ENCODE data around the gene DRGX. TPM values are rescaled to one million over a fixed set of nuclear protein-coding genes. Genes with fewer than 3 reads are reported as not detected.

The DRGX gene
- total and polyA plus RNA-seq, 2 experiments from 2014 or later: not detected

- H3K4me1 ChIP-seq (ENCODE audit: low read depth): no peaks in the 10 kb centered on the region
- H3K4me3 ChIP-seq: no peak overlapping the region
- peaks cover 3% of the 10 kb centered on the region for H3K27me3 ChIP-seq
- no peaks in the 10 kb centered on the region for H3K36me3 ChIP-seq
- TF ChIP-seq, protein P1, sequence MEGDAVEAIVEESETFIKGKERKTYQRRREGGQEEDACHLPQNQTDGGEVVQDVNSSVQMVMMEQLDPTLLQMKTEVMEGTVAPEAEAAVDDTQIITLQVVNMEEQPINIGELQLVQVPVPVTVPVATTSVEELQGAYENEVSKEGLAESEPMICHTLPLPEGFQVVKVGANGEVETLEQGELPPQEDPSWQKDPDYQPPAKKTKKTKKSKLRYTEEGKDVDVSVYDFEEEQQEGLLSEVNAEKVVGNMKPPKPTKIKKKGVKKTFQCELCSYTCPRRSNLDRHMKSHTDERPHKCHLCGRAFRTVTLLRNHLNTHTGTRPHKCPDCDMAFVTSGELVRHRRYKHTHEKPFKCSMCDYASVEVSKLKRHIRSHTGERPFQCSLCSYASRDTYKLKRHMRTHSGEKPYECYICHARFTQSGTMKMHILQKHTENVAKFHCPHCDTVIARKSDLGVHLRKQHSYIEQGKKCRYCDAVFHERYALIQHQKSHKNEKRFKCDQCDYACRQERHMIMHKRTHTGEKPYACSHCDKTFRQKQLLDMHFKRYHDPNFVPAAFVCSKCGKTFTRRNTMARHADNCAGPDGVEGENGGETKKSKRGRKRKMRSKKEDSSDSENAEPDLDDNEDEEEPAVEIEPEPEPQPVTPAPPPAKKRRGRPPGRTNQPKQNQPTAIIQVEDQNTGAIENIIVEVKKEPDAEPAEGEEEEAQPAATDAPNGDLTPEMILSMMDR (IDR thresholded peaks at IDR 0.05; ENCODE audit: low read depth, low read length): no peak
- DNase-seq (ENCODE audit: low read depth in 1 of 2, low spot score in 1 of 2): no peak
- H3K27ac ChIP-seq: no peak overlapping the region
- H3K9me3 ChIP-seq (ENCODE audit: low read depth): no peaks in the 10 kb centered on the region
These were observed 60.9 kb downstream of the DRGX start for GRCh38 chr10:49334964-49335363.

DNA sequence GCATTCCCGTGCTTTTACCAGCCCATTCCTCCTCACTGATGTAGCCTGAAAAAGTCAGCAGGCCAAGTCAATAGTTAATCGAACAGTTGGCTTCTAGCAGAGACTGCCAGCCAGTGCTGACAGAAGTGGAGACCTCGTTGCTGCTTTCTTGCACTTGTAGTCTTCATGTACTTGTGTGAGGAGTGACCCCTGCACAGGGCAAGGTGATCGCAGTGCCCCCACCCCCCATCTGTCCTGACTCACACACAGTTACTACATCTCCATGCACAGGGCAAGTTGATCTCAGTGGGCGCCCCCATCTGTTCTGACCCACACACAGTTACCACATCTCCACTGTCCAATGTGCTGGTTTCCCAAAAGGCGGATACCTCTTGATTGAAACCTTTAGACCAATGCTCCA, 62.7 kb downstream of the DRGX start:
- Histone ChIP-seq H3K27me3 (no peaks in the 10 kb centered on the region), H3K4me1 (ENCODE audit: low read depth) (no peaks in the 10 kb centered on the region), H3K27ac (no peak overlapping the region), H3K4me3 (no peak overlapping the region), H3K9me3 (ENCODE audit: low read depth) (no peaks in the 10 kb centered on the region), H3K36me3 (no peaks in the 10 kb centered on the region)
- TF ChIP-seq, protein P1 (IDR thresholded peaks at IDR 0.05; ENCODE audit: low read depth, low read length): no peak
- no peak for DNase-seq (ENCODE audit: low read depth in 1 of 2, low spot score in 1 of 2)

- DNase-seq (ENCODE audit: low read depth in 1 of 2, low spot score in 1 of 2): no peak
- TF ChIP-seq, protein P1 (IDR thresholded peaks at IDR 0.05; ENCODE audit: low read depth, low read length): no peak
- H3K27me3 ChIP-seq: no peaks in the 10 kb centered on the region
- no peak overlapping the region for H3K4me3 ChIP-seq
- no peaks in the 10 kb centered on the region for H3K36me3 ChIP-seq
- H3K9me3 ChIP-seq (ENCODE audit: low read depth): no peaks in the 10 kb centered on the region
- H3K4me1 ChIP-seq (ENCODE audit: low read depth): no peaks in the 10 kb centered on the region
- H3K27ac ChIP-seq: no peak overlapping the region
These were observed 63.1 kb downstream of the DRGX start for GRCh38 chr10:49332768-49333167.

DNA sequence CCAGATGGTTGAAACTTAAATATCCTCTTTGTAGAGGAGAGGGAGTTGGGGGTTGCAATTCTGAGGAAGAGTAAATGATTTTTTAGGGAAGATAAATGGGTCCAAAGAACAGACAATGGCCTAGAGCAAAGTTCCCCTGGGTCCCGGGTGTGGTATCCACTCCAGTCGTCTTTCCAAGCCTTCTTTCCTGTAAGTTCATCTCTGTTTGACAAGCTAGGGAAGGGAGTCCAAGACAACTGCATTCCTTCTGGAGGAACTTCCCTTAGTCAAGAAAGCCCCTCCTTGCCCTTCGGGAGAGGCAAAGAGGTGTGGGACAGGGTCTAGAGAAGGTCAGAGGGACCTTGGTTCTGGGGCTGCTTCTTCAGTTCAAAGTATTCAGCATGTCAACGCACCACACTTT, 63.6 kb downstream of the DRGX start:
- no peaks in the 10 kb centered on the region for H3K36me3 ChIP-seq
- no peaks in the 10 kb centered on the region for H3K9me3 ChIP-seq (ENCODE audit: low read depth)
- no peak for DNase-seq (ENCODE audit: low read depth in 1 of 2, low spot score in 1 of 2)
- no peak overlapping the region for H3K27ac ChIP-seq
- H3K4me1 ChIP-seq (ENCODE audit: low read depth): no peaks in the 10 kb centered on the region
- no peak overlapping the region for H3K4me3 ChIP-seq
- no peaks in the 10 kb centered on the region for H3K27me3 ChIP-seq
- TF ChIP-seq, protein P1 (IDR thresholded peaks at IDR 0.05; ENCODE audit: low read depth, low read length): no peak

DNA sequence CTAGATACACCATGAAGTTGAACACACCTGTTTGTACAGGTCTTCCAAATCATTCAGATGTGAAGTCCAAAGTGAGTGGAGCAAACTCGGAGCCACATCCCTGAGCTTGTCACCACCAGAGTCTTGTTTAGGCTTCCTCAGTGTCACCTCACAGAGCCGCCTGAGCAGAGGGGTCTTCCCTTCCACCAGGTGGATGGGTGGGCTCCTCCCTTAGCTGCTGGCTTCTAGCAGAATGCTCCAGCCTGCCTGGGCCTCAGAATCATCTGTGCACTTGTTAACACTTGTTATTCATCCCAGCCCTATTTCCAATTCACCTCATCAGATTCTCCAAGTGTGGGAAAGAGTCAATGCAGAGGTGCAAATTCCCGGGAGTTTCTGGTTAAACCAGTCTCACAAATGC, 64.5 kb downstream of the DRGX start:
- Histone ChIP-seq H3K4me1 (ENCODE audit: low read depth) (no peaks in the 10 kb centered on the region), H3K36me3 (no peaks in the 10 kb centered on the region), H3K4me3 (no peak overlapping the region), H3K9me3 (ENCODE audit: low read depth) (no peaks in the 10 kb centered on the region), H3K27ac (no peak overlapping the region), H3K27me3 (no peaks in the 10 kb centered on the region)
- DNase-seq (ENCODE audit: low read depth in 1 of 2, low spot score in 1 of 2): no peak
- TF ChIP-seq, protein P1 (IDR thresholded peaks at IDR 0.05; ENCODE audit: low read depth, low read length): no peak

- DNase-seq (ENCODE audit: low read depth in 1 of 2, low spot score in 1 of 2): no peak
- no peaks in the 10 kb centered on the region for H3K9me3 ChIP-seq (ENCODE audit: low read depth)
- H3K4me3 ChIP-seq: no peak overlapping the region
- TF ChIP-seq, protein P1 (IDR thresholded peaks at IDR 0.05; ENCODE audit: low read depth, low read length): no peak
- no peaks in the 10 kb centered on the region for H3K4me1 ChIP-seq (ENCODE audit: low read depth)
- H3K36me3 ChIP-seq: no peaks in the 10 kb centered on the region
- H3K27ac ChIP-seq: no peak overlapping the region
- H3K27me3 ChIP-seq: no peaks in the 10 kb centered on the region
These were observed 65.7 kb downstream of the DRGX start for GRCh38 chr10:49330127-49330665.

Measured in cardiac muscle cell (in vitro differentiated cells and primary cell).